H1 (cell line): Measurements from ENCODE around the gene UQCRFS1. TPM values are rescaled to one million over a fixed set of nuclear protein-coding genes. Genes with fewer than 3 reads are reported as not detected.

Experiments
- CTCF ChIA-PET: fragments of 300-600 bp; sonication (Branson Sonifier 250); formaldehyde crosslinking; loops from one replicate; lab custom pipeline; 2021; ENCODE audit not compliant: partially characterized antibody; lab: Charles Lee
- POLR2A ChIA-PET: fragments of 300-600 bp; sonication (Branson Sonifier 250); formaldehyde crosslinking; loops from one replicate; lab custom pipeline; 2021; ENCODE audit warnings: inconsistent platforms; ENCODE audit not compliant: partially characterized antibody; lab: Charles Lee
- DNase-seq, 2 experiments: peaks; one replicate each; pipeline versions ENCODE4 v3.0.0 to v3.0.0-alpha.2; 2010 to 2022; ENCODE audit warnings: low spot score in 2 of 2, low read depth in 1 of 2, mixed read lengths in 1 of 2
- FAIRE-seq: peaks from 2 replicates; lab custom pipeline; 2011; peaks lifted over from hg19 to GRCh38; lab: Jason Lieb, UNC
- H2AFZ ChIP-seq: 2 replicates; pipeline ENCODE4 v1.8.1; 2012; ENCODE audit warnings: low read length, inconsistent platforms
- H2AK5ac ChIP-seq: 2 replicates; pipeline ENCODE4 v1.6.1; 2013; ENCODE audit warnings: low read depth, low read length
- H2BK120ac ChIP-seq: replicated peaks from 2 replicates; pipeline ENCODE3; 2013; ENCODE audit warnings: low read depth, low read length, inconsistent platforms
- H2BK12ac ChIP-seq: 2 replicates; pipeline ENCODE4 v1.6.1; 2013; ENCODE audit warnings: low read depth, low read length
- H2BK15ac ChIP-seq: 2 replicates; pipeline ENCODE4 v1.6.1; 2013; ENCODE audit warnings: low read length
- H2BK20ac ChIP-seq: 2 replicates; pipeline ENCODE4 v1.6.1; 2013; ENCODE audit warnings: low read length
- H2BK5ac ChIP-seq: 2 replicates; pipeline ENCODE4 v1.6.1; 2013; ENCODE audit warnings: low read depth, low read length
- H3K14ac ChIP-seq: 2 replicates; pipeline ENCODE4 v1.6.1; 2013; ENCODE audit warnings: inconsistent platforms; ENCODE audit not compliant: insufficient read length
- H3K18ac ChIP-seq: 2 replicates; pipeline ENCODE4 v1.6.1; 2013; ENCODE audit warnings: low read length; ENCODE audit errors: extremely low read depth
- H3K23ac ChIP-seq: 2 replicates; pipeline ENCODE4 v1.6.1; 2013; ENCODE audit warnings: inconsistent platforms; ENCODE audit not compliant: insufficient read length
- H3K23me2 ChIP-seq: 2 replicates; pipeline ENCODE4 v1.6.1; 2013; ENCODE audit warnings: low read depth, low read length
- H3K27ac ChIP-seq: 2 replicates; pipeline ENCODE4 v1.6.1; 2011; ENCODE audit warnings: low read depth, low read length, inconsistent platforms
- H3K27me3 ChIP-seq, 4 experiments: replicated peaks in 1 of 4; 1 replicate in 1 of 4; 2 replicates in 3 of 4; pipeline versions ENCODE4 v1.6.1 to v1.8.1; 2011 to 2013; ENCODE audit warnings: low read length in 3 of 4, mild to moderate bottlenecking in 3 of 4, inconsistent platforms in 2 of 4, mixed read lengths in 2 of 4, moderate library complexity in 1 of 4; ENCODE audit not compliant: control insufficient read depth in 3 of 4, insufficient read depth in 3 of 4; ENCODE audit errors: extremely low read depth in 1 of 4
- H3K36me3 ChIP-seq, 4 experiments: 2 replicates each; pipeline versions ENCODE4 v1.6.1 to v1.8.1; 2011 to 2013; ENCODE audit warnings: mild to moderate bottlenecking in 4 of 4, low read length in 3 of 4, moderate library complexity in 2 of 4, control low read depth in 1 of 4, inconsistent platforms in 1 of 4; ENCODE audit not compliant: insufficient read depth in 4 of 4, control insufficient read depth in 2 of 4
- H3K4ac ChIP-seq: replicated peaks from 2 replicates; pipeline ENCODE3; 2013; ENCODE audit warnings: low read length, low read depth, mixed read lengths, inconsistent platforms; ENCODE audit not compliant: insufficient read length
- H3K4me1 ChIP-seq, 4 experiments: replicated peaks in 1 of 4; 1 replicate in 1 of 4; 2 replicates in 3 of 4; pipeline versions ENCODE4 v1.6.1 to v1.8.1; 2011 to 2013; ENCODE audit warnings: low read length in 3 of 4, inconsistent platforms in 2 of 4, mixed read lengths in 1 of 4; ENCODE audit not compliant: insufficient read depth in 4 of 4, control insufficient read depth in 3 of 4
- H3K4me2 ChIP-seq, 2 experiments: 2 replicates each; pipeline versions ENCODE4 v1.6.1 to v1.8.1; 2011 to 2013; ENCODE audit warnings: low read depth in 2 of 2, low read length in 2 of 2, control low read depth in 1 of 2, inconsistent platforms in 1 of 2, mild to moderate bottlenecking in 1 of 2; ENCODE audit not compliant: insufficient read depth in 1 of 2
- H3K4me3 ChIP-seq, 4 experiments: fragments of 200-600, 300-600 bp in 1 of 4; sonication (generic), shearing (Covaris generic), sonication (Bioruptor Twin) in 1 of 4; 2 replicates each; pipeline versions ENCODE4 v1.5.1 to v1.8.1; 2011 to 2016; ENCODE audit warnings: low read length in 4 of 4, low read depth in 3 of 4, control low read depth in 2 of 4, inconsistent platforms in 2 of 4, mild to moderate bottlenecking in 2 of 4, mixed read lengths in 1 of 4, moderate library complexity in 1 of 4; ENCODE audit not compliant: insufficient read depth in 2 of 4; ENCODE audit errors: extremely low read depth in 1 of 4
- H3K56ac ChIP-seq: replicated peaks from 2 replicates; pipeline ENCODE3; 2013; ENCODE audit warnings: low read depth, mild to moderate bottlenecking, mixed read lengths, low read length, inconsistent platforms; ENCODE audit not compliant: insufficient read length
- H3K79me1 ChIP-seq: 2 replicates; pipeline ENCODE4 v1.6.1; 2013; ENCODE audit warnings: low read depth, low read length, control low read depth
- H3K79me2 ChIP-seq, 2 experiments: 2 replicates each; pipeline versions ENCODE4 v1.6.1 to v1.8.1; 2012 to 2013; ENCODE audit warnings: low read length in 2 of 2, mild to moderate bottlenecking in 2 of 2, inconsistent platforms in 1 of 2; ENCODE audit not compliant: insufficient read depth in 2 of 2, control insufficient read depth in 1 of 2
- H3K9ac ChIP-seq, 4 experiments: replicated peaks in 1 of 4; 1 replicate in 1 of 4; 2 replicates in 3 of 4; pipeline versions ENCODE4 v1.6.1 to v1.8.1; 2011 to 2013; ENCODE audit warnings: low read depth in 3 of 4, low read length in 3 of 4, control low read depth in 2 of 4, mild to moderate bottlenecking in 2 of 4, moderate library complexity in 2 of 4, inconsistent platforms in 1 of 4; ENCODE audit errors: extremely low read depth in 1 of 4
- H3K9me3 ChIP-seq, 2 experiments: 2 replicates each; pipeline versions ENCODE4 v1.6.1 to v1.8.1; 2012 to 2013; ENCODE audit warnings: mild to moderate bottlenecking in 2 of 2, moderate library complexity in 2 of 2, control low read depth in 1 of 2, inconsistent platforms in 1 of 2, low read depth in 1 of 2, low read length in 1 of 2, mixed read lengths in 1 of 2; ENCODE audit not compliant: insufficient read depth in 2 of 2
- H4K20me1 ChIP-seq, 2 experiments: replicated peaks in 1 of 2; 2 replicates each; pipeline versions ENCODE3 to v1.8.1; 2011 to 2013; ENCODE audit warnings: inconsistent platforms in 2 of 2, low read length in 2 of 2, mild to moderate bottlenecking in 1 of 2; ENCODE audit not compliant: insufficient read depth in 2 of 2, control insufficient read depth in 1 of 2
- H4K5ac ChIP-seq: 2 replicates; pipeline ENCODE4 v1.6.1; 2013; ENCODE audit warnings: low read length, low read depth, mixed read lengths, inconsistent platforms; ENCODE audit not compliant: insufficient read length
- H4K8ac ChIP-seq: 2 replicates; pipeline ENCODE4 v1.8.0; 2013; ENCODE audit warnings: mild to moderate bottlenecking, moderate library complexity, low read length, inconsistent platforms; ENCODE audit not compliant: insufficient read depth; ENCODE audit errors: extremely low read depth
- H4K91ac ChIP-seq: replicated peaks from 2 replicates; pipeline ENCODE3; 2013; ENCODE audit warnings: low read length, mixed read lengths, inconsistent platforms; ENCODE audit not compliant: insufficient read length
- ASH2L ChIP-seq: fragments of 200-600, 300-600 bp; sonication (generic); IDR thresholded peaks from one replicate; pipeline ENCODE4 v1.7.1; 2017; ENCODE audit warnings: low read length
- CHD2 ChIP-seq: IDR thresholded peaks from 2 replicates; pipeline ENCODE4 v1.6.1; 2012; ENCODE audit warnings: low read length, improper control_type of control experiment
- E2F6 ChIP-seq: IDR thresholded peaks from 2 replicates; pipeline ENCODE4 v1.6.1; 2012; ENCODE audit warnings: inconsistent platforms
- EGR1 ChIP-seq: IDR thresholded peaks from 2 replicates; pipeline ENCODE4 v1.6.1; 2011; ENCODE audit warnings: low read depth, low read length, borderline replicate concordance
- FOSL1 ChIP-seq: IDR thresholded peaks from 2 replicates; pipeline ENCODE4 v1.6.1; 2011; ENCODE audit warnings: mild to moderate bottlenecking, low read depth, low read length, moderate library complexity; ENCODE audit not compliant: insufficient read depth
- NRF1 ChIP-seq: IDR thresholded peaks from 2 replicates; pipeline ENCODE4 v1.6.1; 2011; ENCODE audit warnings: mild to moderate bottlenecking, low read depth, low read length, improper control_type of control experiment
- TBP ChIP-seq: IDR thresholded peaks from 2 replicates; pipeline ENCODE4 v1.6.1; 2011; ENCODE audit warnings: low read depth, low read length, improper control_type of control experiment
- USF2 ChIP-seq: IDR thresholded peaks from 2 replicates; pipeline ENCODE4 v1.6.1; 2011; ENCODE audit warnings: low read length, improper control_type of control experiment
- ZNF274 ChIP-seq: IDR thresholded peaks from 2 replicates; pipeline ENCODE4 v1.7.0; 2012; ENCODE audit warnings: low read length, borderline replicate concordance; ENCODE audit errors: extremely low read depth
- WGBS, 2 experiments: shearing (Covaris generic) in 1 of 2; methylation state at CpG; one replicate each; pipeline versions ENCODE4 v1.1.6 to v1.1.7; 2013 to 2015; ENCODE audit warnings: low lambda C conversion rate in 2 of 2, mixed read lengths in 2 of 2, inconsistent platforms in 1 of 2, low coverage in 1 of 2, missing lambda C conversion rate in 1 of 2; ENCODE audit not compliant: insufficient replicate concordance in 2 of 2, insufficient coverage in 1 of 2, insufficient read length in 1 of 2; ENCODE audit errors: extremely low coverage in 1 of 2, missing lambda C conversion rate in 1 of 2; 5-methylcytosine and 5-hydroxymethylcytosine counted together
- polyA plus RNA-seq, 7 experiments: library from polyadenylated mRNA; depleted of rRNA in 3 of 7; stranded (reverse) in 5 of 7; unstranded in 2 of 7; fragments of >200 nt in 5 of 7; fragments of 200-250 nt in 2 of 7; gene quantifications; 1 replicate in 5 of 7; 2 replicates in 1 of 7; 4 replicates in 1 of 7; pipeline versions ENCODE4 v1.2.1 to v1.2.3, GENCODE V29; 2011 to 2013; ENCODE audit warnings: missing spikeins in 2 of 7, mixed read lengths in 2 of 7
- total RNA-seq: library from RNA; stranded (reverse); fragmentation: NEBNext Ultra II Directional; extraction: Animal tissue kit (Norgen Biotek cat#: 25700); gene quantifications from 2 replicates; pipeline ENCODE4 v1.2.1, GENCODE V29; 2021

UQCRFS1 gene
- total and polyA plus RNA-seq, 2 of the 8 experiments (the other 6 are each of a cell fraction or from before 2014, with no cell fraction given), result 52.4 to 59.1 TPM

- FAIRE-seq, result no peak
These were observed 19.4 kb upstream of the UQCRFS1 start for GRCh38 chr19:29232315-29232852.

More at GRCh38 chr19:29232315-29232852, 19.4 kb upstream of the UQCRFS1 start:
- TF ChIP-seq ASH2L, result no peak
- TF ChIP-seq ZNF274, result no peak
- no peak for TF ChIP-seq FOSL1
- no peak for TF ChIP-seq EGR1
- TF ChIP-seq TBP, result no peak
- no peak for TF ChIP-seq CHD2
- TF ChIP-seq NRF1, result no peak
- no peak for TF ChIP-seq E2F6
- no peak for TF ChIP-seq USF2
- Histone ChIP-seq H3K79me1 (no peaks in the 10 kb centered on the region), H2AK5ac (no peak overlapping the region), H3K4me2 (no peak overlapping the region), H3K14ac (no peak overlapping the region), H3K27me3 (no peaks in the 10 kb centered on the region), H2BK120ac (no peak overlapping the region), H2BK5ac (no peak overlapping the region), H3K56ac (no peak overlapping the region), H4K91ac (no peak overlapping the region), H3K4ac (no peak overlapping the region), H3K27ac (no peak overlapping the region), H3K9me3 (no peaks in the 10 kb centered on the region), H4K8ac (no peak overlapping the region), H4K20me1 (no peaks in the 10 kb centered on the region), H3K23me2 (no peaks in the 10 kb centered on the region), H3K4me1 (no peaks in the 10 kb centered on the region), H2BK12ac (no peak overlapping the region), H2AFZ (no peak overlapping the region), H2BK15ac (no peak overlapping the region), H3K23ac (no peak overlapping the region), H2BK20ac (no peak overlapping the region), H3K9ac (no peak overlapping the region), H3K36me3 (no peaks in the 10 kb centered on the region), H3K79me2 (no peaks in the 10 kb centered on the region), H3K18ac (no peak overlapping the region), H3K4me3 (no peak overlapping the region), H4K5ac (no peak overlapping the region)
- ChIA-PET POLR2A (no interaction called here), CTCF (interaction anchor here (0.7 to 1.7 kb wide), 4 partner anchors 11 to 31 kb away, joined by 3 to 5 read pairs (median 4); no protein-coding TSS in a partner anchor)
- WGBS, 2 experiments, result 92% methylated on average over 3 of the region's 3 CpGs; no CpG with 5 or more reads in 1 of the 2 experiments
- no peak for DNase-seq
